Subcutaneous adipose tissue (tissue), 4 donors: ENCODE data around the gene EPPIN. TPM values are rescaled to one million over a fixed set of nuclear protein-coding genes. Genes with fewer than 3 reads are reported as not detected.

Experiments used
- CTCF ChIP-seq: fragments of 450-650 bp; IDR thresholded peaks from one replicate; pipeline ENCODE4 v1.5.1; 2016; ENCODE audit warnings: low read depth, mild to moderate bottlenecking, control low read depth, antibody characterized with exemption, moderate library complexity
- total RNA-seq, 4 donors: library from RNA; depleted of rRNA; stranded (reverse); fragments of >200 nt; gene quantifications; one replicate each; pipeline ENCODE4 v1.1.0, GENCODE V29; 2016

The EPPIN gene
- total RNA-seq, 4 donors from 2014 or later = not detected

- no peak for TF ChIP-seq CTCF
Measured at GRCh38 chr20:45527294-45527693, 19.9 kb downstream of the EPPIN start.

GRCh38 chr20:45523821-45524220 lies 23.4 kb downstream of the EPPIN start:
- no peak for TF ChIP-seq CTCF

GRCh38 chr20:45518282-45518681 lies 28.9 kb downstream of the EPPIN start:
- no peak for TF ChIP-seq CTCF

GRCh38 chr20:45515147-45515913 lies 31.9 kb downstream of the EPPIN start, which contains the start of gene SPINT3:
TSS of gene SPINT3 (minus strand) at chr20:45515622. CDS start at chr20:45515608, 14 bp downstream.
- TF ChIP-seq CTCF = no peak

GRCh38 chr20:45510242-45510862 lies 36.8 kb downstream of the EPPIN start:
- TF ChIP-seq CTCF = no peak

GRCh38 chr20:45509091-45509490 lies 38.1 kb downstream of the EPPIN start:
- TF ChIP-seq CTCF = no peak

- no peak for TF ChIP-seq CTCF
Measured at GRCh38 chr20:45508068-45508886, 38.9 kb downstream of the EPPIN start.
